ES-I3 (cell line): Measurements from ENCODE around the gene DPH5.

Source experiments
- H3K36me3 ChIP-seq: 2 replicates; pipeline ENCODE4 v1.6.1; 2013; ENCODE audit warnings: mild to moderate bottlenecking, low read length, control low read depth, moderate library complexity; ENCODE audit not compliant: insufficient read depth
- H3K4me1 ChIP-seq: 2 replicates; pipeline ENCODE4 v1.6.1; 2013; ENCODE audit warnings: mild to moderate bottlenecking, control low read depth, low read length; ENCODE audit not compliant: insufficient read depth
- H3K9ac ChIP-seq: 2 replicates; pipeline ENCODE4 v1.6.1; 2013; ENCODE audit warnings: low read depth, mild to moderate bottlenecking, low read length, moderate library complexity
- H3K9me3 ChIP-seq: 2 replicates; pipeline ENCODE4 v1.6.1; 2013; ENCODE audit warnings: mild to moderate bottlenecking, low read length, moderate library complexity; ENCODE audit not compliant: control insufficient read depth, insufficient read depth

Gene DPH5

DNA sequence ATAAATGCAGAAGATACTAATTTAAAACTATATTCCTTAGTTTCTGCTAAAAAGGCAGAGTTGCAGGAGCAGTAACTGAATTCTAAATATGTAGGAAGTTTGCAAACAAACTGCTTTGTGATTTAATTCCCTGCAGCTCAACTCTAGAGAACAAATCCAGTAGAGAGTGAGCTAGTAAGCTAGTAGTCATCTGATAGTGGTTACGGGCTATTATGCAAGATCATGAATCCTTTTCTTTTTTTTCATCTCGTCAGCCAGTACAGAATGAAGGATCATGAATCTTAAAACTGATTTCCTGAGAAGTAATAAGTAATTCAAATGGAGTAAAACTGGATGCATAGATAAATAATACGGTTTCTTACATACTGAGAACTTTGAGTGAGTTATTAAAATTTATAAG lies 3.3 kb downstream of the DPH5 start:
- Histone ChIP-seq H3K36me3 (no peaks in the 10 kb centered on the region; the same call in 1 of the 2 replicates), H3K4me1 (no peaks in the 10 kb centered on the region; the same call in 1 of the 2 replicates), H3K9me3 (no peaks in the 10 kb centered on the region), H3K9ac (no peak overlapping the region)

DNA sequence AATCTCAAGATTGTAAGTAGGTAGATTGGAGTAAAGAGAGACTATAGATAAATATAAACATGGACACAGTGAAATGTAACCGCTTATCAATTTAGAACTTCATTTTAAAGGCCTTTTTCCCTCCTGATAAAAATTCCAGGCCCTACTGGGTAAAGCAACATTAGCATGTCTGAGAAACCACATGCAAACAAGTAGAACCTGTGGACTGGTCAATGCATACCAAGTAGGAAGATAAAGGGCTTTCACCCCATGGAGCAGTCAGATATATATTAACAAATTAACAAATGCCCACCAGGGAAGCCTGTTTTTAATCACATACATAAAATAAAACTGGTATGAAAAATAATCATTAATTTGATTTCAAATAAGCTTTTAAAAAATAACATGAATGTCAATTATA lies 8.1 kb downstream of the DPH5 start:
- Histone ChIP-seq H3K4me1 (no peaks in the 10 kb centered on the region; the same call in 1 of the 2 replicates), H3K9ac (no peak overlapping the region), H3K36me3 (no peaks in the 10 kb centered on the region), H3K9me3 (no peaks in the 10 kb centered on the region)

DNA sequence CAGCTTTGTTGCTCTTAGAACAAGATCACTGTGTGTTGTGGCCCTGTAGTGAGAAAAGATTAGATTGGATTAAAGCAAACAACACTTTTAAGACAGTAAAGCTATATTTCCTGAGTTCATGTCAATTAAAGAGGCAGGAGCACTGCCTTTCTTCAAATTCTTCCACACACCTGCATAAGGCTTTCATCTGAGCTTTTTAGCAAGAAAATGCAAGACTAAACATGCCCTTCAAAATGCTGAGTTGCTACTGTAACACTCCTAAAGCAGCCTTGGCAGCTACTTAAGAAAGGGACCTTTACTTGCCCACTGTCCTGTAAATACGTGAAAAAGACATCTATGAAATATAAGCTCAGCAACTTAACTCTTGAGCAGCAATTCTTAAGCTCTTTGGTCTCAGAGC lies 11.8 kb downstream of the DPH5 start:
- Histone ChIP-seq H3K36me3 (peaks cover 2% of the 10 kb centered on the region; the same call in 1 of the 2 replicates), H3K4me1 (no peaks in the 10 kb centered on the region; the same call in 1 of the 2 replicates), H3K9me3 (no peaks in the 10 kb centered on the region), H3K9ac (no peak overlapping the region)

DNA sequence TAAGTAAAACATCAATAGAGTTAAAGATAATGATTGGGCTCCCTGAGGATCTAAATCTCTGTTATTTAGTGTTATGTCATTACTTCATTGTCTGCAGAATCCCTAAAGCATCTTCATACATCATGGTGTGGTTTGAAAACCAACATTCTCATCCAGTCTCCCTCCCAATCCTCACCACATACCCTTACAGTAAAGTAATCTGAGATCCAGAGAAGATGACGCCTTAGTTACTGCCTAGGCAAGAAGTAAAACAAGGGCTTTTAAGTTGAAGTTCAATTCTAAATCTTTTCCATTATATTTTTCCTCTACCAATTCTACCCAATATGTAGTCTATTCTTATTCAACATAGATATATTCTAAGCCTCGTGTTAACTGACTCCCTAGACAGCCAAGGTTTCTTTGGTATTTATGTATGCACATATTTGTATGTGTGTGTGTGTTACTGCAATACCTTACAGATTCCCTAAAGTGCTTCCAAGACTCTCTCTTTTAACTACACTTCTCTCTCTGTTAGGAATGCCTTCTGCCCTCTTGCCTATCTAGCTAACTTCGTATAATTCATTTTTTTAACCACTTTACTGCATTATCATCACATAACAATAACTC lies 17.3 kb downstream of the DPH5 start:
- peaks cover 2% of the 10 kb centered on the region; the same call in 1 of the 2 replicates for H3K36me3 ChIP-seq
- peaks cover 9% of the 10 kb centered on the region; the same call in 1 of the 2 replicates for H3K4me1 ChIP-seq
- no peaks in the 10 kb centered on the region for H3K9me3 ChIP-seq
- H3K9ac ChIP-seq: no peak overlapping the region

DNA sequence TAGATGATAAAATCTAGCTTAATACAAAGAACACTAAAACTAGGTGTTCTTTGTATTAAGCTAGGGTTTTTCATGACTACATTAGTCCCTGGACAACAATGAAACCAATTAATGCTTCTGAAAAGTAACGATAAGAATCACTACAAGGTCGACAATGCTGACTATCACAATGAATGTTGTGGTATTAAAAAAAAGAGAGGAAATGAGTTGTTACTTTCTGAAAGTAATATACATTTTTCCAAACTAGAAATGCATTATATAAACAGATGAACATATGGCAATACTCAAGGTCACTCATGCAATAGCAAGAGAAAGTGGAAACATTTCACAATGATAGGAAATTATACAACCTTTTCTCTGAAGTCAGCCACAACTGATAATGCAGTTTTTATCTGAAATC lies 19.0 kb downstream of the DPH5 start:
- Histone ChIP-seq H3K9ac (no peak overlapping the region), H3K36me3 (no peaks in the 10 kb centered on the region), H3K4me1 (peaks cover 16% of the 10 kb centered on the region), H3K9me3 (no peaks in the 10 kb centered on the region)

DNA sequence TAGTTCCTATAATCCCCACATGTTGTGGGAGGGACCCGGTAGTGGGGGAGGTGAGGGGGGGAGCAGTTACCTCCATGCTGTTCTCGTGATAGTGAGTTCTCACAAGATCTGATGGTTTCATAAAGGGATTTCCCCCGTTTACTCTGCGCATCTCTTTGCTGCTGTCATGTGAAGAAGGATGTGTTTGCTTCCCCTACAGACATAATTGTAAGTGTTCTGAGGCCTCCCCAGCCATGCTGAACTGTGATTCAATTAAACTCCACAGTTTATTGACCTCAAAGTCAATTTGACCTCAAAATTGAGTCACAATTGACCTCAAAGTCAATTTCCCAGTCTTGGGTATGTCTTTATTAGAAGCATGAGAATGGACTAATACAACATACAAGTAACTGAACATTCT lies 19.7 kb downstream of the DPH5 start:
- H3K9me3 ChIP-seq: no peaks in the 10 kb centered on the region
- H3K36me3 ChIP-seq: 0 out of 2 replicates have a peak, but pooled peaks cover 1% of the 10 kb centered on the region
- no peak overlapping the region for H3K9ac ChIP-seq
- peaks cover 16% of the 10 kb centered on the region for H3K4me1 ChIP-seq

DNA sequence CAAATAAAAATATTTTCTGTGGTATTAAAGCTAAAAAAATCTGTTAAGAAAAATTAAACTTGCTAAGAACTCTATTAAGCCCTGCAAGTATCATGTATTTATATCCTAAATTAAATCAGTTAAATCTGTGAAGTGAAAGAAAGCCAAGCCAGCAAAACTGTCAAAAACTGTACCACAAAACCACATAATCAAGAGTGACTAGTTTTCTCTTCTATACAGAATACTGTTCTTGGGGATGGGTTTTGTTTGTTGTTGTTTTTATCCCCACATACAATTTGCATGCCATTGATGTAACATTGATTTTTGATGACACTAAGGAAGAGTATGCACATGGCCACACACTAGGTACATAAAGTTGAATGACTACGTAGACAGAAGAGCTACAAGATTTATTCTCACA lies 20.4 kb downstream of the DPH5 start:
- Histone ChIP-seq H3K4me1 (peaks cover 16% of the 10 kb centered on the region), H3K36me3 (peaks cover 5% of the 10 kb centered on the region; the same call in 1 of the 2 replicates), H3K9ac (no peak overlapping the region), H3K9me3 (no peaks in the 10 kb centered on the region)

DNA sequence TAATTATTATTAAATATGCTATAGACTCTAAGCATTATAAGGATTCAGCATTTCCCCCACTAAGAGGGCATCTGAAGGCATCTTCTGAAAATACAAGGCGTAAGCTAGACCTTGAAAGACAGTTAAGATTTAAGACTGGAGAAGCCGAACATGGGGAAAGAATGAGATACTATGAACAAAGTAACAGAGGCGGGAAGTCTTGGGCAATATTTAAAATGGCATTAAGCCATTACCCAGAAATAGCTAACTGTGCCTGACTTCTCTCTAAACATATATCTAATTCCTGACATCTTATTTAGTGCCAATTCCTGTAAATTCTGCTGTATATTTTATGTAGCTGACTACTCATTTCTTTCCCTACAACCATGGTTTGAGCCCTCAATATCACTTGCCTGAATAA lies 20.9 kb downstream of the DPH5 start:
- H3K4me1 ChIP-seq: peaks cover 16% of the 10 kb centered on the region
- no peak overlapping the region for H3K9ac ChIP-seq
- peaks cover 5% of the 10 kb centered on the region; the same call in 1 of the 2 replicates for H3K36me3 ChIP-seq
- H3K9me3 ChIP-seq: no peaks in the 10 kb centered on the region

DNA sequence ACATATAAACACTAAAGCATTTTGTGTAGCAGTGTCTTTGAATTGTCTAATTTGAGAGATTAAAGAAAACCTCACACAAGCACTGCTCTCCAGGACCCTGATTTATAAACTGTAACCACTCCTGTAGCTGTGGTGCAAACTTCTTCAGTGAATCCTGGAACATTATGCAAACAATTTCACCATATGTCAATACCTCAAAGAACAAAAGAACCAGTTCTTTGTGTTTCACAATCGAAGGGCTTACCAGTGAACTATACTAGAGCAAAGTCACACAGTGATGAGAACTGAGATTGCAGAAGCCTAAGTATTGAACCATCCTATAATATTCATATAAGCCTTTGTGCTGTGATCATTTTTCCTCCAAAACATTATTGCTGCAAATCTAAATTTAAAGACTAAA lies 21.5 kb downstream of the DPH5 start:
- H3K9me3 ChIP-seq: no peaks in the 10 kb centered on the region
- peaks cover 16% of the 10 kb centered on the region for H3K4me1 ChIP-seq
- peaks cover 5% of the 10 kb centered on the region; the same call in 1 of the 2 replicates for H3K36me3 ChIP-seq
- H3K9ac ChIP-seq: no peak overlapping the region

DNA sequence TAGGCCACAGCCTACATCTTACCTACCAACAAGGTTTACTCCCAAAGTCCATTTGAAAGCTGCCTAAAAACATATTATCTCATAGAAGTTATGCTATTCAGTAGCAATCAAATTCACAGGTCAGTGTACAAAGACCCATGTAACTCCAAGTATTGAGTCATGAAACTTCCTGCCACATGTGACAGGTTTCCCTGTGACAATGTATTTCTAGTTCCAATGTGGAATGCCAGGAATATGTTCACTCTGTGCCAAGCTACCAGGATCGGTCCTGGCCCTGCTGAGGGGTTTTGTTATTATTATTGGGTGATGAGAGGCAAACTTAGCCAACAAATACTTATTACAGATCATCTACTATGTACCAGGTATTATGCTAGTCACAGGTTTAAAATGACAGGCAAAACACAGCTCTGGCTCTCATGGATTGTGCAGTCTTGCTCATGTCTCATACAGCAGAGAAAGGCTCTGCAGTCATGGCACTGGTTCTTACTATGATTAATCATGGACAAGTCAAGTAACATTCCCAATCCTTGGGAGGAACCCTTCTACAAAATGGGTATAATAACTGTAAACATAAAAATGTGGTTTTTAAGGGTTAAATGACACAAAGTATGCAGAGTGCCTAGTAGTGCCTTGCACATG lies 22.5 kb downstream of the DPH5 start:
- peaks cover 16% of the 10 kb centered on the region for H3K4me1 ChIP-seq

DNA sequence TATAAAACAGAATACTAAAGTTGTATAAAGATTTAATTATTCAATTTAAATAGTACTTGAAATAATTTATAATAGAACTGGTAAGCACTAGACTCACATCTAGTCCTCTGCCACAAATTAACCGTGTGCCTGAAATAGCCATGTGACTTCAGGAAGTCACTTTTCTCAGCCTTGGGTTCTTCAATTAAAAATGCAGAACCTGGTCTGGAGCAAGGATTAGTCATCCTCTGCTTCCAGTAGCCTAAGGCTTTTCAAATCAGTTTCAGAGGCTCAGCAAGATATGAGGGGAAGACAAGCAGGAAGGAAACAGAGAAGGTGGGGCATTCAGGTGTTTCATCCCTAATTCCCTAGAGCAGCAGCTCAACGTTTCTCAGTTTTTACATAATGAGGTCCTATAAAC lies 23.0 kb downstream of the DPH5 start:
- Histone ChIP-seq H3K9me3 (no peaks in the 10 kb centered on the region), H3K4me1 (peaks cover 16% of the 10 kb centered on the region), H3K36me3 (peaks cover 5% of the 10 kb centered on the region; the same call in 1 of the 2 replicates), H3K9ac (no peak overlapping the region)

More for the DNA sequence above, 22.5 kb downstream of the DPH5 start:
- no peaks in the 10 kb centered on the region for H3K9me3 ChIP-seq
- H3K36me3 ChIP-seq: peaks cover 5% of the 10 kb centered on the region; the same call in 1 of the 2 replicates
- H3K9ac ChIP-seq: no peak overlapping the region

DNA sequence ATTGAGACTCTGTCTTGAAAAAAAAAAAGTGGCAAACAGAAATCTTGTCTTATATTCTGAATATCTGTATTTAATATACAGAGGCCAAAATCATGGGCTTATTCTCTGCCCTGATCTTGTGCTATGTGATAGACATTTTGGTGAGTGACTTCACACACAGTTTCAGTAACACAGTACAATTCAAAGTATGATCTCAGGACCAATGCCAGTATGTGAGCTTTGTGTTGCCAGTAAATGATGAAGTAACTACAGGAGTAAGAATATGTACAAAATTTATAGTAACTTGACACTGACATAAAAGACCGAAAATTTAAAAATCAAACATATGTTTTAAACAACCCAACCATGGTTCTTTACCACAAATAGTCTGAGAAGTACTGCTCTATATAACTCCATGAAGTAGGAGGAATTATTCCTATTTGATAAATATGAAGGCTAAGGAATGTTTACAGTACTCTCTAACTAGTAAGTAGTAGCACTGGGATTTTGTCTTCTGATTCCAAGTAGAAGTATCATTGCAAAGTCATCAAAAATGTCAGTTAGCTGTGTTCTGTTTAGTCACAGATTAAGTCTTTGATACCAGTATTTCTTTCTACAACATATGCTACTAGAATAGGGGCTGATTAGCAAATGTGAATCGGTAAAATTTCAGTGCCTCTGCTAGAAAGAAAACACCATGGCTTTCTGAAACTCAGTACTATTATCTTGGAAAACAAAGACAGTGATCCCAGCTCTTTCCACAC lies 25.3 kb downstream of the DPH5 start:
- Histone ChIP-seq H3K9me3 (no peaks in the 10 kb centered on the region), H3K4me1 (peaks cover 16% of the 10 kb centered on the region), H3K36me3 (peaks cover 5% of the 10 kb centered on the region; the same call in 1 of the 2 replicates), H3K9ac (no peak overlapping the region)

DNA sequence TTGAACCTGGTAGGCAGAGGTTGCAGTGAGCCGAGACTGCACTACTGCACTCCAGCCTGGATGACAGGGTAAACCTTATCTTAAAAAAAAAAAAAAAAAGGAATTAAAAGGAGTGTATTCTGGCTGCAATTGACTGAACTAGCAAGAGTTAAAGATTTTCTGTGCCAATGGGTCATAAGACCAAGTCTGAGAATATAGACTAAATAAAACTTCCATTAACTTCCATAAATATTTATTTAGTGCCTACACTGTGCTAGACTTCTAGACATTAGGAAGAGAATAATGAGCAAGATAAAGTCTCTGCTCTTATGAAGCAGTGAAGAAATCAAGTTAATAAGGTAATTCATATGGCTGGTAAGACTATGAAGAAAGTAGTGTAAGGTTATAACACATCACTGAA lies 27.2 kb downstream of the DPH5 start:
- Histone ChIP-seq H3K36me3 (peaks cover 5% of the 10 kb centered on the region; the same call in 1 of the 2 replicates), H3K4me1 (peaks cover 7% of the 10 kb centered on the region), H3K9me3 (no peaks in the 10 kb centered on the region), H3K9ac (no peak overlapping the region)

DNA sequence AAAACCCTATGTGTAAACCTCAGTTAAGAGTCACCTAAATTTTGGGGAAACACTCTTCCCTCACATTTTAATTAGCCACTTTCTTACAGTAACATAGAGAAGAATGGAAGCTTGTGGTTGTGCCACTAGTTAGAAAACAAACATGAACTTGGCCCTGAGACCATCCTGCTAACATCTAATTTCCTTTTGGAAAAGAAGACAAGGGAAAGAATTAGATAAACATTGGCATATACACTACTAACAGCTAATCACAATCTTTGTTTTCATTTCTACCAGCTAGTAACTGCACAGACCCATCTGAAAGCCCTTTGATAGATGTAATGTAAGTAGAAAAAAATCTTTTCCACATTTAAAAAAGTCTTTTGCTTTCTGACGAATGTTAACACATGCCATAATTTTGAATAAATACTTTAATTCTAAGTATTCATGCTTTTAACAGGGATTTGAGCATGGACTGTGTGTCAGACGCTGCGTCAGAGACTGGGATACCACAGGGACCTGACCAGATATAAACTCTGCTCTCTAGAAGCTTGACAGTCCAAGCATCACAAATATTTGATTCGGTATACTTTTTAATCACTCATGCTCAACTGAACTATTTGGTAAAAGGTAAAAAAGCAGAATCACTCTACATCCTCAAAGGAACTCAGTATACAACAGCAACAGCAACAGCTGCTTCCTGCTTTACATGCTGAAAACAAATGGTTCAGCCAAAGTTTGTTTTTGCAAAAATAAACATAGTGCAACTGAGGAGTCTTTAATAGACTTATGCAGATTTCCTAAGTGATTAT lies 30.2 kb downstream of the DPH5 start:
- Histone ChIP-seq H3K4me1 (no peaks in the 10 kb centered on the region), H3K36me3 (no peaks in the 10 kb centered on the region; the same call in 1 of the 2 replicates), H3K9ac (no peak overlapping the region), H3K9me3 (no peaks in the 10 kb centered on the region)
